ENCODE results near the gene TNPO3. TPM values are rescaled to one million over a fixed set of nuclear protein-coding genes. Genes with fewer than 3 reads are reported as not detected.

The TNPO3 gene
- total RNA-seq, 4 donors from 2014 or later, result 34.2 to 38.6 (median 38.5) TPM

GRCh38 chr7:128928159-128928813 is 126.6 kb downstream of the TNPO3 start:
- TF ChIP-seq CTCF (IDR thresholded peaks at IDR 0.05; ENCODE audit: low read depth), result no peak

GRCh38 chr7:128924707-128925588 is 130.0 kb downstream of the TNPO3 start:
- TF ChIP-seq CTCF (IDR thresholded peaks at IDR 0.05; ENCODE audit: low read depth), result no peak

GRCh38 chr7:128923411-128923800 is 131.5 kb downstream of the TNPO3 start:
- no peak for TF ChIP-seq CTCF (IDR thresholded peaks at IDR 0.05; ENCODE audit: low read depth)

GRCh38 chr7:128922496-128923410 is 132.2 kb downstream of the TNPO3 start:
- TF ChIP-seq CTCF (IDR thresholded peaks at IDR 0.05; ENCODE audit: low read depth), result no peak

- TF ChIP-seq CTCF (IDR thresholded peaks at IDR 0.05; ENCODE audit: low read depth), result no peak
Measured at GRCh38 chr7:128921866-128922440, 133.0 kb downstream of the TNPO3 start.

- no peak for TF ChIP-seq CTCF (IDR thresholded peaks at IDR 0.05; ENCODE audit: low read depth)
Measured at GRCh38 chr7:128920913-128921582, 133.9 kb downstream of the TNPO3 start.

Data from subcutaneous adipose tissue (tissue), 4 donors.